A549 (cell line): ENCODE data around the gene MT2A. TPM values are rescaled to one million over a fixed set of nuclear protein-coding genes. Genes with fewer than 3 reads are reported as not detected.

Experiments used
- ATAC-seq, 2 experiments: fragments of 200-7000 bp in 1 of 2; fragments of >200 bp in 1 of 2; cut with Nextera tagmentation in 1 of 2; cut with Tn5 transposase in 1 of 2; 3 replicates each; pipeline versions ENCODE4 v1.8.0 to v1.9.1; 2018 to 2020; ENCODE audit warnings: mild to moderate bottlenecking in 1 of 2, moderate library complexity in 1 of 2
- CTCF ChIA-PET: fragments of 300-600 bp; sonication (Branson Sonifier 250); formaldehyde crosslinking; extraction: SDS; loops from one replicate; lab custom pipeline; 2021; ENCODE audit warnings: antibody characterized with exemption, inconsistent platforms; lab: Yijun Ruan, JAX
- POLR2A ChIA-PET: fragments of 350-600 bp; formaldehyde crosslinking; extraction: SDS; loops from one replicate; lab custom pipeline; 2021; ENCODE audit warnings: antibody characterized with exemption, inconsistent platforms; lab: Yijun Ruan, JAX
- DNase-seq, 2 experiments: peaks; one replicate each; pipeline versions ENCODE4 v3.0.0 to v3.0.0-alpha.2; 2011 to 2016; ENCODE audit warnings: low read depth in 1 of 2, low spot score in 1 of 2
- FAIRE-seq: peaks from 2 replicates; lab custom pipeline; 2011; peaks lifted over from hg19 to GRCh38; lab: Jason Lieb, UNC
- H3K27ac ChIP-seq, 2 experiments: fragments of >200 bp; sonication (Bioruptor Twin); formaldehyde crosslinking; 3 replicates each; pipeline ENCODE4 v1.5.1; 2016 to 2017
- H3K4me1 ChIP-seq: fragments of >200 bp; sonication (Bioruptor Twin); formaldehyde crosslinking; 3 replicates; pipeline ENCODE4 v1.6.1; 2016
- H3K4me2 ChIP-seq: fragments of >200 bp; sonication (Bioruptor Twin); formaldehyde crosslinking; 3 replicates; pipeline ENCODE4 v1.6.1; 2016
- H3K4me3 ChIP-seq: fragments of >200 bp; sonication (Bioruptor Twin); formaldehyde crosslinking; 3 replicates; pipeline ENCODE4 v1.5.1; 2016
- H3K9me3 ChIP-seq: fragments of >200 bp; sonication (Bioruptor Twin); formaldehyde crosslinking; 3 replicates; pipeline ENCODE4 v1.6.1; 2016
- BHLHE40 ChIP-seq: IDR thresholded peaks from 2 replicates; pipeline ENCODE4 v1.6.1; 2012; ENCODE audit warnings: low read depth, low read length, inconsistent platforms
- CBX2 ChIP-seq: fragments of 200-600 bp; sonication (generic); IDR thresholded peaks from 2 replicates; pipeline ENCODE4 v1.6.1; 2016; ENCODE audit warnings: low read depth, mild to moderate bottlenecking, borderline replicate concordance
- CEBPB ChIP-seq, 2 experiments: fragments of >200 bp in 1 of 2; sonication (Bioruptor Twin) in 1 of 2; formaldehyde crosslinking in 1 of 2; IDR thresholded peaks; 2 replicates each; pipeline ENCODE4 v1.6.1; 2012 to 2016
- CHD2 ChIP-seq: fragments of 150-350 bp; IDR thresholded peaks from 2 replicates; pipeline ENCODE4 v1.6.1; 2014; ENCODE audit warnings: low read length; ENCODE audit not compliant: partially characterized antibody
- EHF ChIP-seq: fragments of 250-450 bp; sonication (Bioruptor Pico); IDR thresholded peaks from 2 replicates; pipeline ENCODE4 v1.5.0; 2020; ENCODE audit warnings: mild to moderate bottlenecking
- ELK1 ChIP-seq: fragments of 150-350 bp; IDR thresholded peaks from 2 replicates; pipeline ENCODE4 v1.6.1; 2014; ENCODE audit warnings: low read depth, mild to moderate bottlenecking, low read length
- EP300 ChIP-seq, 2 experiments: fragments of >200 bp; sonication (Bioruptor Twin); formaldehyde crosslinking; IDR thresholded peaks; 2 replicates in 1 of 2; 3 replicates in 1 of 2; pipeline ENCODE4 v1.6.1; 2016 to 2017
- ESRRA ChIP-seq: fragments of 150-350 bp; IDR thresholded peaks from 2 replicates; pipeline ENCODE4 v1.6.1; 2014; ENCODE audit warnings: mild to moderate bottlenecking, low read length, borderline replicate concordance
- FOSB ChIP-seq: fragments of 250-450 bp; sonication (Bioruptor Pico); IDR thresholded peaks from 2 replicates; pipeline ENCODE4 v1.5.0; 2020; ENCODE audit warnings: mild to moderate bottlenecking, moderate library complexity
- FOSL2 ChIP-seq, 2 experiments: fragments of 450-650 bp in 1 of 2; fragments of >200 bp in 1 of 2; sonication (Bioruptor Twin) in 1 of 2; formaldehyde crosslinking; IDR thresholded peaks; 2 replicates each; pipeline versions ENCODE4 v1.5.0 to v1.6.1; 2016 to 2020; ENCODE audit warnings: mild to moderate bottlenecking in 1 of 2, moderate library complexity in 1 of 2
- GATA3 ChIP-seq: IDR thresholded peaks from 2 replicates; pipeline ENCODE4 v1.6.1; 2012; ENCODE audit warnings: borderline replicate concordance
- HDAC2 ChIP-seq: fragments of 200-600 bp; sonication (generic); IDR thresholded peaks from 2 replicates; pipeline ENCODE4 v1.6.1; 2016
- HES2 ChIP-seq: fragments of >200 bp; sonication (Bioruptor Twin); formaldehyde crosslinking; IDR thresholded peaks from 2 replicates; pipeline ENCODE4 v1.6.1; 2016
- HMGXB4 ChIP-seq: fragments of 250-450 bp; sonication (Bioruptor Pico); IDR thresholded peaks from 2 replicates; pipeline ENCODE4 v1.5.0; 2021; ENCODE audit warnings: mild to moderate bottlenecking, moderate library complexity, borderline replicate concordance
- JUN ChIP-seq, 2 experiments: fragments of >200 bp; sonication (Bioruptor Twin); formaldehyde crosslinking; IDR thresholded peaks; 2 replicates in 1 of 2; 3 replicates in 1 of 2; pipeline ENCODE4 v1.6.1; 2016 to 2017
- JUNB ChIP-seq: fragments of >200 bp; sonication (Bioruptor Twin); formaldehyde crosslinking; IDR thresholded peaks from 2 replicates; pipeline ENCODE4 v1.6.1; 2016
- KDM1A ChIP-seq: fragments of 200-600 bp; sonication (generic); IDR thresholded peaks from 2 replicates; pipeline ENCODE4 v1.6.1; 2016; ENCODE audit warnings: low read depth, mild to moderate bottlenecking
- KDM5A ChIP-seq: fragments of 200-600 bp; sonication (generic); IDR thresholded peaks from 2 replicates; pipeline ENCODE4 v1.6.1; 2016; ENCODE audit warnings: antibody characterized with exemption, mild to moderate bottlenecking
- MAX ChIP-seq: IDR thresholded peaks from 2 replicates; pipeline ENCODE4 v1.6.1; 2012
- PHF8 ChIP-seq: fragments of 200-600 bp; sonication (generic); IDR thresholded peaks from 2 replicates; pipeline ENCODE4 v1.6.1; 2016; ENCODE audit warnings: low read depth, mild to moderate bottlenecking, antibody characterized with exemption, moderate library complexity, borderline replicate concordance
- POLR2A ChIP-seq: IDR thresholded peaks from 2 replicates; pipeline ENCODE4 v1.6.1; 2012; ENCODE audit warnings: mild to moderate bottlenecking, low read length
- POLR2AphosphoS2 ChIP-seq: conservative IDR thresholded peaks from 2 replicates; pipeline ENCODE4 v1.6.1; 2012; ENCODE audit warnings: low read length, improper control_type of control experiment, inconsistent platforms
- RCOR1 ChIP-seq: fragments of 150-350 bp; IDR thresholded peaks from 2 replicates; pipeline ENCODE4 v1.6.1; 2014; ENCODE audit warnings: antibody characterized with exemption, low read length, low read depth
- SREBF2 ChIP-seq: fragments of 450-650 bp; IDR thresholded peaks from 2 replicates; pipeline ENCODE4 v1.6.1; 2014; ENCODE audit warnings: mild to moderate bottlenecking, moderate library complexity
- TFCP2L1 ChIP-seq: fragments of 250-450 bp; sonication (Bioruptor Pico); IDR thresholded peaks from 2 replicates; pipeline ENCODE4 v1.5.0; 2021; ENCODE audit warnings: mild to moderate bottlenecking
- ZC3H11A ChIP-seq: fragments of 450-650 bp; IDR thresholded peaks from 2 replicates; pipeline ENCODE4 v1.6.1; 2014; ENCODE audit warnings: antibody characterized with exemption, mild to moderate bottlenecking
- ZFP36 ChIP-seq: fragments of 450-650 bp; IDR thresholded peaks from 2 replicates; pipeline ENCODE4 v1.6.1; 2014; ENCODE audit warnings: borderline replicate concordance; ENCODE audit not compliant: partially characterized antibody
- WGBS: methylation state at CpG from one replicate; pipeline ENCODE4 v1.1.6; 2017; ENCODE audit errors: missing lambda C conversion rate; 5-methylcytosine and 5-hydroxymethylcytosine counted together
- polyA plus RNA-seq, 4 experiments: library from polyadenylated mRNA; depleted of rRNA in 3 of 4; stranded (reverse); fragments of >200 nt; fragmentation: RNase III in 1 of 4; extraction: RNeasy Plus Mini Kit Qiagen cat#74134 plus additional on column Dnase treatment in 1 of 4; gene quantifications; 2 replicates in 3 of 4; 3 replicates in 1 of 4; pipeline ENCODE4 v1.2.3, GENCODE V29; 2011 to 2017
- TF ChIP-seq, protein P1 (sequence below): fragments of >200 bp; sonication (Bioruptor Twin); formaldehyde crosslinking; IDR thresholded peaks from 3 replicates; pipeline ENCODE4 v1.5.1; 2016

Gene MT2A
- polyA plus RNA-seq, 2 of the 4 experiments (the other 2 are of a cell fraction): 39.1 to 305 TPM

DNA sequence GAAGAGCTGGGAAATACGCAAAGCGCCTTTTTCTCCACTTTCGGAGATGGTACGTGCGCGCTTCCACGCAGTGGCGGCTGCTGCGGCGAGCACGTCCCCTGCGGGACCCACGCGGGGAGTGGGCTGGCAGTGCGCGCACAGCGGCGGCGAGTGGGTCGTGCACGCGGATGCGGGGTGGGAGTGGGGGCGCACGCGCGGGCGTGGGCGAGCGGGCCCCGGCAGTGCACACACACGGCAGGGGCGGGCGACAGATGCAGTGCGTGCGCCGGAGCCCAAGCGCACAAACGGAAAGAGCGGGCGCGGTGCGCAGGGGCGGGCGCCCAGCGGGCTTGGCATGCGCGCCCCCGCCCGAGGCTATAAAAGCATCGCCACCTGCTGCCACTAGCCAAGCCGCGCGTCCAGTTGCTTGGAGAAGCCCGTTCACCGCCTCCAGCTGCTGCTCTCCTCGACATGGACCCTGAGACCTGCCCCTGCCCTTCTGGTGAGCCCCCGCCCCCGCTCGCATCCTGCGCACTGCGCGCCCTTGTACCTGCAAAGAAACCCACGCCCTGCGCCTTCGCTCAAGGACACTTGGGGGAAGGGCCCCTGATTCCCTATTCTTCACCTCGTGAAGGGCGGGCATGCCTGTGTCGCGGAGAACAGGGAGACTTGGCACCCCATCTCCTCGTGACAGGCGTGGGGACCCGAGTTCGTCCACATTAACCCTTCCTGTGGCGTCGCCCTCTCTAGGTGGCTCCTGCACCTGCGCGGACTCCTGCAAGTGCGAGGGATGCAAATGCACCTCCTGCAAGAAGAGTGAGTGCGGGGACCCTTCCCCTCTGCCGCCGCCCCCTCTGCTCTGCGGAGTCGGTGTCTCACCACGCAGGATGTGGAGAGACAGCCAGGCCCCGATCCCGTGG, 19.0 kb upstream of the MT2A start, which contains the start of gene MT3:
TSS of gene MT3 (plus strand) at position 388 of the 899 bp plus-strand sequence. CDS start at position 451, 63 bp downstream.
- DNase-seq: peak in 1 of 2 experiments; percentile 28
- POLR2A ChIA-PET: no interaction called here
- peak within 1 kb of the TSS in 1 of 2 experiments; percentile 38; a peak in 1 of 6 replicates for H3K27ac ChIP-seq
- H3K9me3 ChIP-seq: no peaks in the 10 kb centered on the region
- H3K4me2 ChIP-seq: peak within 1 kb of the TSS; percentile 83
- FAIRE-seq: no peak
- CTCF ChIA-PET: interaction anchor here (1.0 to 1.4 kb wide), 2 partner anchors 12 to 15 kb away, joined by 3 read pairs; no protein-coding TSS in a partner anchor
- no peak for TF ChIP-seq BHLHE40
- no peak for TF ChIP-seq ESRRA
- TF ChIP-seq HMGXB4 (CRISPR knock-in tag): no peak
- TF ChIP-seq CBX2: no peak
- no peak for TF ChIP-seq TFCP2L1 (CRISPR knock-in tag)
- TF ChIP-seq EP300 (IDR thresholded peaks at IDR 0.05): no peak
- no peak for TF ChIP-seq FOSL2 (IDR thresholded peaks at IDR 0.05)
- TF ChIP-seq FOSL2 (CRISPR knock-in tag; IDR thresholded peaks at IDR 0.05): no peak
- TF ChIP-seq HDAC2: no peak; the same call in 1 of the 2 replicates
- TF ChIP-seq KDM5A: no peak
- no peak for TF ChIP-seq CEBPB (IDR thresholded peaks at IDR 0.05)
- TF ChIP-seq MAX: no peak
- TF ChIP-seq ZC3H11A: no peak
- TF ChIP-seq EHF: no peak
- no peak for TF ChIP-seq ELK1
- no peak for TF ChIP-seq SREBF2
- no peak for TF ChIP-seq GATA3
- TF ChIP-seq, all 56 proteins: peak for 0
- peak; percentile 44 to 71; a peak in 5 of 6 replicates for ATAC-seq
- WGBS: 44% methylated on average over 44 of the region's 87 CpGs
- peak within 1 kb of the TSS; percentile 36 for H3K4me3 ChIP-seq
- no peaks in the 10 kb centered on the region for H3K4me1 ChIP-seq

- no peak for FAIRE-seq
- ChIA-PET CTCF (interaction anchor here (0.9 to 3.2 kb wide), 7 partner anchors 9 to 77 kb away, joined by 3 to 22 read pairs (median 6); no protein-coding TSS in a partner anchor), POLR2A (no interaction called here)
- WGBS: 74% methylated on average over 4 of the region's 4 CpGs
- Histone ChIP-seq H3K27ac (no peak overlapping the region), H3K4me1 (no peaks in the 10 kb centered on the region), H3K9me3 (no peaks in the 10 kb centered on the region), H3K4me2 (no peak overlapping the region), H3K4me3 (no peak overlapping the region)
- DNase-seq: no peak
- no peak for ATAC-seq
- TF ChIP-seq MAX (no peak), ZFP36 (no peak), CHD2 (no peak), RCOR1 (no peak), POLR2AphosphoS2 (no peak), HES2 (no peak), KDM1A (no peak), PHF8 (no peak), POLR2A (no peak), JUNB (no peak), JUN (IDR thresholded peaks at IDR 0.05) (no peak), FOSB (no peak)
- TF ChIP-seq, protein P1, sequence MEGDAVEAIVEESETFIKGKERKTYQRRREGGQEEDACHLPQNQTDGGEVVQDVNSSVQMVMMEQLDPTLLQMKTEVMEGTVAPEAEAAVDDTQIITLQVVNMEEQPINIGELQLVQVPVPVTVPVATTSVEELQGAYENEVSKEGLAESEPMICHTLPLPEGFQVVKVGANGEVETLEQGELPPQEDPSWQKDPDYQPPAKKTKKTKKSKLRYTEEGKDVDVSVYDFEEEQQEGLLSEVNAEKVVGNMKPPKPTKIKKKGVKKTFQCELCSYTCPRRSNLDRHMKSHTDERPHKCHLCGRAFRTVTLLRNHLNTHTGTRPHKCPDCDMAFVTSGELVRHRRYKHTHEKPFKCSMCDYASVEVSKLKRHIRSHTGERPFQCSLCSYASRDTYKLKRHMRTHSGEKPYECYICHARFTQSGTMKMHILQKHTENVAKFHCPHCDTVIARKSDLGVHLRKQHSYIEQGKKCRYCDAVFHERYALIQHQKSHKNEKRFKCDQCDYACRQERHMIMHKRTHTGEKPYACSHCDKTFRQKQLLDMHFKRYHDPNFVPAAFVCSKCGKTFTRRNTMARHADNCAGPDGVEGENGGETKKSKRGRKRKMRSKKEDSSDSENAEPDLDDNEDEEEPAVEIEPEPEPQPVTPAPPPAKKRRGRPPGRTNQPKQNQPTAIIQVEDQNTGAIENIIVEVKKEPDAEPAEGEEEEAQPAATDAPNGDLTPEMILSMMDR: no peak
These were observed 16.9 kb upstream of the MT2A start for GRCh38 chr16:56591377-56592060.
